ENCODE data around the gene FRMPD4.

GRCh38 chrX:12405306-12405705 is 267.0 kb downstream of the FRMPD4 start:
- TF ChIP-seq CTCF (IDR thresholded peaks at IDR 0.05) (no peak), EP300 (IDR thresholded peaks at IDR 0.05) (no peak), POLR2A (IDR thresholded peaks at IDR 0.05) (no peak)
